BE2C (cell line): ENCODE measurements around the gene PSME1.
"Not testable (repeated sequence)": the region's sequence is repeated elsewhere in the genome, so short reads cannot be mapped to it uniquely, and the experiment has no call there.

Experiments
- DNase-seq: peaks from one replicate; pipeline ENCODE4 v3.0.0-alpha.2; 2020
- H3K27me3 ChIP-seq: fragments of 250-450 bp; sonication (Bioruptor Pico); 2 replicates; pipeline ENCODE4 v1.5.1; 2020; ENCODE audit warnings: mild to moderate bottlenecking
- H3K36me3 ChIP-seq: fragments of 250-450 bp; sonication (Bioruptor Pico); 2 replicates; pipeline ENCODE4 v1.5.1; 2020; ENCODE audit warnings: mild to moderate bottlenecking
- H3K4me1 ChIP-seq: fragments of 250-450 bp; sonication (Bioruptor Pico); 2 replicates; pipeline ENCODE4 v1.5.1; 2020
- H3K4me3 ChIP-seq: 2 replicates; pipeline ENCODE4 v1.5.1; 2011; ENCODE audit warnings: low read depth, low read length
- H3K9me3 ChIP-seq: fragments of 250-450 bp; sonication (Bioruptor Pico); 2 replicates; pipeline ENCODE4 v1.5.1; 2020
- TF ChIP-seq, protein P1 (sequence below): IDR thresholded peaks from 2 replicates; pipeline ENCODE4 v1.5.1; 2012; ENCODE audit warnings: mild to moderate bottlenecking, low read depth, low read length

PSME1 gene

DNA sequence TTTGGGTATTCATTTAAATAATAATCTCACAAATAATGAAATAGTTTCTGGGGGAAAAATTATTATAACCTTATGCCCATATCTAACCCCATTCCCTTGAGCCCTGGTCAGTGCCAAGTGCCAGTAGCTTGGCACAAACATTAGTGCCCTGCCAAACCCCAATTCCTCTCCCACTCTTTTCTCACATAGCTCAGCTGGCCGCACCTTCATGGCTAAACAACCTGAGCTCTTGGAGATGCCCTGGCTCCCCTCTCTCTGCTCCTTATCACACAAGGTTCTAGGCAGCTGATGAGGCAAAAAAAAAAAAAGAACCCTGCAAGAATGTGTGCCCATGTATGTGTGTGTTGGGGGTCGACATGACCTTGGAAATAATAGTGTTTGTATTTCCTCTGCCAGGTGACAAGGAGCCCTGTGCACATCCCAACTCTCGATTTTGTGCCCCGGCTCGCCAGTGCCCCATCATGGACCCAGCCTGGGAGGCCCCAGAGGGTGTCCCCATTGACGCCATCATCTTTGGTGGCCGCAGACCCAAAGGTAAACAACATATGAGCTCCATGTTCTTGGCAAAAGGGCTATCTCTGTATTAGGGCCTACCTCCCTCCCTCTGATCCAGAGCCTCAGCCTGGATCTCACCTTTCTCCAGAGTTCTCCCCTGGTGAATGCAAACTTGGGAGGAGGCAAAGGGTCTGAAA, 33.5 kb upstream of the PSME1 start:
- H3K36me3 ChIP-seq: peaks cover 36% of the 10 kb centered on the region
- TF ChIP-seq, protein P1, sequence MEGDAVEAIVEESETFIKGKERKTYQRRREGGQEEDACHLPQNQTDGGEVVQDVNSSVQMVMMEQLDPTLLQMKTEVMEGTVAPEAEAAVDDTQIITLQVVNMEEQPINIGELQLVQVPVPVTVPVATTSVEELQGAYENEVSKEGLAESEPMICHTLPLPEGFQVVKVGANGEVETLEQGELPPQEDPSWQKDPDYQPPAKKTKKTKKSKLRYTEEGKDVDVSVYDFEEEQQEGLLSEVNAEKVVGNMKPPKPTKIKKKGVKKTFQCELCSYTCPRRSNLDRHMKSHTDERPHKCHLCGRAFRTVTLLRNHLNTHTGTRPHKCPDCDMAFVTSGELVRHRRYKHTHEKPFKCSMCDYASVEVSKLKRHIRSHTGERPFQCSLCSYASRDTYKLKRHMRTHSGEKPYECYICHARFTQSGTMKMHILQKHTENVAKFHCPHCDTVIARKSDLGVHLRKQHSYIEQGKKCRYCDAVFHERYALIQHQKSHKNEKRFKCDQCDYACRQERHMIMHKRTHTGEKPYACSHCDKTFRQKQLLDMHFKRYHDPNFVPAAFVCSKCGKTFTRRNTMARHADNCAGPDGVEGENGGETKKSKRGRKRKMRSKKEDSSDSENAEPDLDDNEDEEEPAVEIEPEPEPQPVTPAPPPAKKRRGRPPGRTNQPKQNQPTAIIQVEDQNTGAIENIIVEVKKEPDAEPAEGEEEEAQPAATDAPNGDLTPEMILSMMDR: no peak
- H3K27me3 ChIP-seq: no peaks in the 10 kb centered on the region
- no peaks in the 10 kb centered on the region for H3K4me1 ChIP-seq
- H3K4me3 ChIP-seq: no peak overlapping the region
- DNase-seq: no peak
- no peaks in the 10 kb centered on the region for H3K9me3 ChIP-seq

DNA sequence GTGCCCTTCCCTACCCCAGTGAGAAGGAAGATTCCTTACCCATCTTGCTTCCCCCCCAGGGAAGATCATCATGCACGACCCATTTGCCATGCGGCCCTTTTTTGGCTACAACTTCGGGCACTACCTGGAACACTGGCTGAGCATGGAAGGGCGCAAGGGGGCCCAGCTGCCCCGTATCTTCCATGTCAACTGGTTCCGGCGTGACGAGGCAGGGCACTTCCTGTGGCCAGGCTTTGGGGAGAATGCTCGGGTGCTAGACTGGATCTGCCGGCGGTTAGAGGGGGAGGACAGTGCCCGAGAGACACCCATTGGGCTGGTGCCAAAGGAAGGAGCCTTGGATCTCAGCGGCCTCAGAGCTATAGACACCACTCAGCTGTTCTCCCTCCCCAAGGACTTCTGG, 32.5 kb upstream of the PSME1 start:
- Histone ChIP-seq H3K27me3 (no peaks in the 10 kb centered on the region), H3K36me3 (peaks cover 32% of the 10 kb centered on the region)

DNA sequence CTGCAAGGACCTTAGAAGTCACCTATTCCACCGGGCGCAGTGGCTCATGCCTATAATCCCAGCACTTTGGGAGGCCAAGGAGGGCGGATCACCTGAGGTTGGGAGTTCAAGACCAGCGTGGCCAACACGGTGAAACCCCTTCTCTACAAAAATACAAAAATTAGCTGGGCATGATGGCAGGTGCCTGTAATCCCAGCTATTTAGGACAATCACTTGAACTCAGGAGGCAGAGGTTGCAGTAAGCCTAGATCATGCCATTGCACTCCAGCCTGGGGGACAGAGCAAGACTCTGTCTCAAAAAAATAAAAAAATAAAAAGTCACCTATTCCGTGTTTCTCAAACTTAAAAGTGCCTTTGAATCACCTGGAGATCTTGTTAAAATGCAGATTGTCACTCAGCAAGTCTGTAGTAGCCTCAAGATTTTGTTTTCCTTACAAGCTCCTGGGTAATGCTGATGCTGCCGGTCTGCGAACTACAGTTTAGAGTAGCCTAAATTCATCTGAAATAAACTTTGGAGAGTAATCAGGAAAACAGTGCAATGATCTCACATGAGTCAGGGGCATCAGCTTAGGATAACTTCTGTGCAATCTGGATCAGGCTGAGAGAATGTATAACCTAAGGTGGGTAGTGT, 30.3 kb upstream of the PSME1 start:
- H3K4me1 ChIP-seq, H3K9me3 ChIP-seq, DNase-seq, H3K4me3 ChIP-seq, H3K27me3 ChIP-seq: not testable (repeated sequence)
- H3K36me3 ChIP-seq: peaks cover 12% of the 10 kb centered on the region

More for the DNA sequence above, 32.5 kb upstream of the PSME1 start:
- no peaks in the 10 kb centered on the region for H3K9me3 ChIP-seq
- H3K4me3 ChIP-seq: no peak overlapping the region
- no peak for DNase-seq
- H3K4me1 ChIP-seq: no peaks in the 10 kb centered on the region
- TF ChIP-seq, protein P1: no peak

DNA sequence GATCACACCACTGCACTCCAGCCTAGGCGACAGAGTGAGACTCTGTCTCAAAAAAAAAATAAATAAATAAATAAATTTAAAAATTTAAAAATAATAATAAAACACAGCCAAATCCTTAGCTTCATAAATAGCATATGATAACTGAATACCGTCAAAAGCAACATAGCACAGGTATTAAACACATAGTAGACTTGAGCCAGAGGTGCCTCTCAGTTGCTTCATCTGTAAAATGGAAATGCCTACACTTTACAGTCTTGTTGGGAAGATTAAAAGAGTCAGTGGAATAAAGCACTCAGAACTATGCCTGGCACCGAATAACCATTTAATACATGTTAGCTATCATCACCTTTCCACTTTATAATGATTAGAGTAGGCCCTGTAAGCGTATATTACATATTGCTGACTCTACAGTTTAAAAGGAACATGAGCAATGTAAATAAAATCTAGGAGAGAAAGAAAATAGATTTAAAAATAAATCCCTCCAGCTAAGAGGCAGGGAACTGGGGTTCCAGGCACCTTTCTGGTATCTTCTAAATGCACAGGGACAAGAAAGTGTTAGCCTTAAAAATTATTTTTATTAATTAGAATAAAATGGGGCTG, 29.2 kb upstream of the PSME1 start:
- DNase-seq: no peak
- no peaks in the 10 kb centered on the region for H3K9me3 ChIP-seq
- no peaks in the 10 kb centered on the region for H3K27me3 ChIP-seq
- no peaks in the 10 kb centered on the region for H3K4me1 ChIP-seq
- TF ChIP-seq, protein P1: no peak
- no peak overlapping the region for H3K4me3 ChIP-seq
- H3K36me3 ChIP-seq: peaks cover 12% of the 10 kb centered on the region

DNA sequence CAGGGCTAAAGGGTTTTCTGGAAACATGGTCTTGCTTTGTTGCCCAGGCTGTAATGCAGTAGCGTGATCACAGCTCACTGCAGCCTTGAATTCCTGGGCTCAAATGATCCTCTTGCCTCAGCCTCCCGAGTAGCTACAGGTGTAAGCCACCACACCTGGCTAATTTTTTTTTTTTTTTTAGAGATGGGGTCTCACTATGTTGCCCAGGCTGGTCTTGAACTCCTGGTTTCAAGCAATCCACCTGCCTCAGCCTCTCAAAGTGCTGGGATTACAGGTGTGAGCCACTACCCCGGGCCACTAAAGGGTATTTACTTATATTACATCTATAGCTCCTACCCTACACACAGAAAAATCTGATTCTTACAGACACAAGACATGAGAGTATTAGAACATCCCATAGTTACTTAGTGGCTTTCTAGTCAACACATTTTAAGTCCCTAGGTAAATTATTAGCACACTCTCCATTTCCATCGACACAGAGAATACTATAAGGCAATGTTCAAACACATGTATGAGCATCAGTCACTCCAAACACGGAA, 27.6 kb upstream of the PSME1 start:
- Histone ChIP-seq H3K9me3 (no peaks in the 10 kb centered on the region), H3K27me3 (no peaks in the 10 kb centered on the region), H3K4me1 (no peaks in the 10 kb centered on the region), H3K4me3 (no peak overlapping the region), H3K36me3 (peaks cover 4% of the 10 kb centered on the region)
- TF ChIP-seq, protein P1: no peak
- DNase-seq: no peak

DNA sequence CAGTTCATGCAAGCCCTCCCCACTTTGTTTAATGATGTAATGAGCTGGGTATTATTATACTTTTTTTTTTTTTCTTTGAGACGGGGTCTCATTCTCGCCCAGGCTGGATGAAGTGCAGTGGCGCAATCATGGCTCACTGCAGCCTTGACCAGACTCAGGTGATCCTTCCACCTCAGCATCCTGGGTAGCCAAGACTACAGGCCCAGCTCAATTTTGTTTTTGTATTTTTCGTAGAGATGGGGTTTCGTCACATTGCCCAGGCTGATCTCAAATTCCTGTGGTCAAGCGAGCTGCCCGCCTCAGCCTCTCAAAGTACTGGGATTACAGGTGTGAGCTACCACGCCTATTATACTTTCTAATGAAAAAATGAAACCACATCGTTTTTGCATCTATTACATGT, 25.9 kb upstream of the PSME1 start:
- no peaks in the 10 kb centered on the region for H3K4me1 ChIP-seq
- H3K36me3 ChIP-seq: no peaks in the 10 kb centered on the region
- H3K9me3 ChIP-seq: no peaks in the 10 kb centered on the region
- no peak for DNase-seq
- no peak overlapping the region for H3K4me3 ChIP-seq
- no peaks in the 10 kb centered on the region for H3K27me3 ChIP-seq
- TF ChIP-seq, protein P1: no peak
